GM18526 (cell line): ENCODE data around the gene PRICKLE2.

Experiments
- POLR2A ChIP-seq: IDR thresholded peaks from 3 replicates; pipeline ENCODE4 v1.6.1; 2011; ENCODE audit not compliant: insufficient read length; ENCODE audit errors: extremely low read depth

Gene PRICKLE2

GRCh38 chr3:64082961-64083541 is 142.2 kb downstream of the PRICKLE2 start:
- no peak for TF ChIP-seq POLR2A

- no peak for TF ChIP-seq POLR2A
Measured at GRCh38 chr3:64082411-64082810, 142.9 kb downstream of the PRICKLE2 start.

DNA sequence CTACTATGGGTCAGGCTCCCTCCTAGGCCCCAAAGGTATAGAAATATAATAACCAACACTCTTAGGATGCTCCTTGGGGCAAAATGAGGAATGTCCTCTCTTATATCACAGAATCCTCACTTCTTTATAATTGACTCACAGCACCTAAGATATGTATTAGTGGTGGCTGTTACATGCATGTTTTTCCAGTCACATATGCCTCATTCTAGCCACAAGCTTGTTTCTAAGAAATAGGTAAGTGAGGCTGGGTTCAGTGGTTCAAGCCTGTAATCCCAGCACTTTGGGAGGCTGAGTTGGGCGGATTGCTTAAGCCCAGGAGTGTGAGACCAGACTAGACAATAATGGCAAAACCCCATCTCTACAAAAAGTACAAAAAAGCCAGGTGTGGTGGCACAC is 144.0 kb downstream of the PRICKLE2 start:
- no peak for TF ChIP-seq POLR2A

GRCh38 chr3:64080616-64081234 is 144.5 kb downstream of the PRICKLE2 start:
- no peak for TF ChIP-seq POLR2A

- no peak for TF ChIP-seq POLR2A
Measured at GRCh38 chr3:64079369-64080150, 145.7 kb downstream of the PRICKLE2 start.

DNA sequence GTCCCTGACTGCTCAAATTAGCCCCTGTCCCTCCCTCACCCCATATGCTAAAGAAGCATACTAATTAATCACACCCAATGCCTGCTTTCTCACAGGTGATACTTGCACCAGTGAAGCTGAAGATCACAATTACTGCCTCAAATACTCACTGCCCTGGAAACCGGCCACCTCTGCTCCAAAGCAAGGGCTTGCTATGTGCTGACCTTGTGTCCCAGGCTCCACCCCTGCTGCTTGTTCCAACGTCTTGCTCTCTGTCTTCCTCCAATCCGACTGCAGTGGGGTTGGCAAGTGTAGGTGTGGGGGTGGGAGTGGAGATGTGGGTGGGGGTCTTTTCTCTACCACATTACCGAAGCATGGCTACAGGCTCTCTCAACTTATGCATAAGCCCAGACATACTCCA is 146.3 kb downstream of the PRICKLE2 start:
- TF ChIP-seq POLR2A = no peak

DNA sequence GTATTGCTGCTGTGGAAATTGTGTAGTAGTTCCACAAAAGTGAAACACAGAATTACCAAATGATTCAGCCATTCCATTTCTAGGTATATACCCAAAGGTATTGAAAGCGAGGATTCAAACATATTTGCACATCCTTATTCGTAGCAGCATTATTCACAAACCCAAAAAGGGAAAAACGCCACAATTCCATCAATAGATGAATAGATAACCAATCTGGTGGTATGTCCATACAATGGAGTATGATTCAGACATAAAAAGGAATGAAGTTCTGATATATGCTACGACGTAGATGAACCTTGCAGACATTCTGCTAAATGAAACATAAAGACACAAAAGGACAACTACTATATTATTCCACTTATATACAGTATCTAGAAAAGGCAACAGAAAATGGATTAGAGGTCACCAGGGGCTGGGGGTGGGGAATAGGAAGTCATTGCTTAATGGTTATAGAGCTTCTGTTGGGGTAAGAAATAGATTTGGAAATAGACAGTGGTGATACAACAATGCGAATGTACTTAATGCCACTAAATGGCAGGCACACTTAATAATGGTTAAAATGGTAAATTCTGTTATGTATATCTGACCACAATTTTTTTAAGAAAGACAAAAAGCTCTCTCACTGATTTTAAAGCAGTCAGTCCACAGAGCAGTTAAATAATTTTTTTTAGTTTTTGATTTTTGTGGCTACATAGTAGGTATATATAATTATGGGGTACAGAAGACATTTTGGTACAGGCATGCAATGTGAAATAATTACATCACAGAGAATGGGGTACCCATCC is 150.2 kb downstream of the PRICKLE2 start:
- no peak for TF ChIP-seq POLR2A

- TF ChIP-seq POLR2A = no peak
Measured at GRCh38 chr3:64074060-64074459, 151.2 kb downstream of the PRICKLE2 start.

GRCh38 chr3:64073158-64073761 is 152.0 kb downstream of the PRICKLE2 start:
- no peak for TF ChIP-seq POLR2A

DNA sequence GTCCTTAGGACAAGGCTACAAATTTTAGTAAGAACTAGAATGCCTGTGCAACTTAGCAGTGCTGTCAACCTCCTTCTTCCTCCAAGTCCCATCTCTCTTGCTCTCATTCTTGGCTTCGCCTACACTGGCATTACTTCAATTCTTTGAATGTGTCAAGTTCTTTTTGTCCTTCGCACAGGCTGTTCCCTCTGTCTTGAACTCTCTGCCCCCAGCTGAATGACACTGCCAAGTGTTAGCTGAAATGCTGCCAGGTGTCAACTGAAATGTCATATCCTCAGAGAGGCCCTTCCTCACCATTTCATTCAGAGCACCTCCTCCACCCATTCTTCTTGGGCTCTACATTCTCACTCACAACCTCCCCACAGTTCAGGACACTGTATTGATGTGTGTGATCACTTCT is 153.1 kb downstream of the PRICKLE2 start:
- no peak for TF ChIP-seq POLR2A

- no peak for TF ChIP-seq POLR2A
Measured at GRCh38 chr3:64070704-64071103, 154.6 kb downstream of the PRICKLE2 start.

GRCh38 chr3:64067506-64068346 is 157.5 kb downstream of the PRICKLE2 start:
- TF ChIP-seq POLR2A = no peak

GRCh38 chr3:64064804-64065203 is 160.5 kb downstream of the PRICKLE2 start:
- no peak for TF ChIP-seq POLR2A

- no peak for TF ChIP-seq POLR2A
Measured at GRCh38 chr3:64063983-64064438, 161.3 kb downstream of the PRICKLE2 start.
